Measurements from ENCODE around the gene CFAP161. TPM values are rescaled to one million over a fixed set of nuclear protein-coding genes. Genes with fewer than 3 reads are reported as not detected.

CFAP161 gene, protein sequence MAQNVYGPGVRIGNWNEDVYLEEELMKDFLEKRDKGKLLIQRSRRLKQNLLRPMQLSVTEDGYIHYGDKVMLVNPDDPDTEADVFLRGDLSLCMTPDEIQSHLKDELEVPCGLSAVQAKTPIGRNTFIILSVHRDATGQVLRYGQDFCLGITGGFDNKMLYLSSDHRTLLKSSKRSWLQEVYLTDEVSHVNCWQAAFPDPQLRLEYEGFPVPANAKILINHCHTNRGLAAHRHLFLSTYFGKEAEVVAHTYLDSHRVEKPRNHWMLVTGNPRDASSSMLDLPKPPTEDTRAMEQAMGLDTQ
- total RNA-seq (under 1 TPM; 0.75 to 0.84 TPM), polyA plus RNA-seq (not detected)

DNA sequence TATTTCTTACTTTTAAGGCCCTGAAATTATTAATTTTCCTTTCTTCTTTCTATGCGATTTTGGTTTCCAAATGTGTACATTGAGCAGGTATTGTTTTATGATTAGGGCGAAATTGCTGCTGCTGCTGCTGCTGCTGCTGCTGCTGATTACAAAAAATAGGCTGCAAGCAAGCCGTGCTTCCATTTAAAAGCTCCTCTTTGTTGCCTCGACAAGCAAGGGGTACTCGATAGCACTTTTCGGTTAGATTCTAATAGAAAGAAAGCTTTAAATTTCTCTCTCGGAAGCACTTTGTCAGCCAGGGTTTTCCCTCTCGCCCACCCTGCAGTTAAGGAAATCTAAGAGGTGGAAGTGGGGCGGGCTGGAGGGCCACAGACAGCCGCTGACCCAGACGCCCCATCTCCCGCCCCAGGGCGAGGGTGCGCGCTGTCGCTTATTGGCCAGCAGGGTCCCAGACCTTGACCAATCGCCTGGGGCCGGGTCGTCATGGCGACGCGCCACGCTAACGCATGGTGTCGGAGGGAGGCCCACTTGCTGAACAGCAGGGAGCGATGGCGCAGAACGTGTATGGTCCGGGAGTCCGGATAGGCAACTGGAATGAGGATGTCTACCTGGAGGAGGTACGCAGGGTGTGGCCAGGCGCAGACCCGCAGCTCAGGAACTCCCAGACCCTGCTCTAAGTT, at the start of gene CFAP161:
TSS of gene CFAP161 (plus strand) at position 489 of the 680 bp plus-strand sequence. CDS start at position 549, 60 bp downstream.
- TF ChIP-seq, protein P1, sequence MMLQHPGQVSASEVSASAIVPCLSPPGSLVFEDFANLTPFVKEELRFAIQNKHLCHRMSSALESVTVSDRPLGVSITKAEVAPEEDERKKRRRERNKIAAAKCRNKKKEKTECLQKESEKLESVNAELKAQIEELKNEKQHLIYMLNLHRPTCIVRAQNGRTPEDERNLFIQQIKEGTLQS (IDR thresholded peaks at IDR 0.05): no peak
- TF ChIP-seq, protein P2, sequence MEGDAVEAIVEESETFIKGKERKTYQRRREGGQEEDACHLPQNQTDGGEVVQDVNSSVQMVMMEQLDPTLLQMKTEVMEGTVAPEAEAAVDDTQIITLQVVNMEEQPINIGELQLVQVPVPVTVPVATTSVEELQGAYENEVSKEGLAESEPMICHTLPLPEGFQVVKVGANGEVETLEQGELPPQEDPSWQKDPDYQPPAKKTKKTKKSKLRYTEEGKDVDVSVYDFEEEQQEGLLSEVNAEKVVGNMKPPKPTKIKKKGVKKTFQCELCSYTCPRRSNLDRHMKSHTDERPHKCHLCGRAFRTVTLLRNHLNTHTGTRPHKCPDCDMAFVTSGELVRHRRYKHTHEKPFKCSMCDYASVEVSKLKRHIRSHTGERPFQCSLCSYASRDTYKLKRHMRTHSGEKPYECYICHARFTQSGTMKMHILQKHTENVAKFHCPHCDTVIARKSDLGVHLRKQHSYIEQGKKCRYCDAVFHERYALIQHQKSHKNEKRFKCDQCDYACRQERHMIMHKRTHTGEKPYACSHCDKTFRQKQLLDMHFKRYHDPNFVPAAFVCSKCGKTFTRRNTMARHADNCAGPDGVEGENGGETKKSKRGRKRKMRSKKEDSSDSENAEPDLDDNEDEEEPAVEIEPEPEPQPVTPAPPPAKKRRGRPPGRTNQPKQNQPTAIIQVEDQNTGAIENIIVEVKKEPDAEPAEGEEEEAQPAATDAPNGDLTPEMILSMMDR (IDR thresholded peaks at IDR 0.05; ENCODE audit: low read depth, low read length, missing input control): no peak
- no peak for TF ChIP-seq RXRA (IDR thresholded peaks at IDR 0.05)
- H3K9ac ChIP-seq (ENCODE audit: low read depth in 1 of 2, low read length in 2 of 2): no peak within 1 kb of the TSS
- H3K27me3 ChIP-seq (ENCODE audit: control insufficient read depth in 4 of 4, insufficient read depth in 4 of 4, low read length in 3 of 4): no peaks in the 10 kb centered on the region
- H3K9me3 ChIP-seq (ENCODE audit: control insufficient read depth in 4 of 4, low read length in 3 of 4): no peaks in the 10 kb centered on the region
- no peaks in the 10 kb centered on the region for H3K36me3 ChIP-seq (ENCODE audit: control insufficient read depth in 4 of 4, insufficient read depth in 3 of 4, low read depth in 1 of 4, low read length in 3 of 4)
- H3K4me3 ChIP-seq (ENCODE audit: low read depth in 1 of 3, low read length in 3 of 3): peak within 1 kb of the TSS in 1 of 3 donors; percentile 32
- peaks cover 0 to 5% (median 4%) of the 10 kb centered on the region in 4 donors for H3K4me1 ChIP-seq (ENCODE audit: control insufficient read depth in 4 of 4, insufficient read depth in 4 of 4, low read length in 3 of 4)
- DNase-seq (ENCODE audit: low spot score): peak; percentile 60
- no peak within 1 kb of the TSS for H3K27ac ChIP-seq (ENCODE audit: low read depth in 1 of 2, low read length in 2 of 2)
- WGBS: 11% methylated on average over 33 of the region's 33 CpGs

DNA sequence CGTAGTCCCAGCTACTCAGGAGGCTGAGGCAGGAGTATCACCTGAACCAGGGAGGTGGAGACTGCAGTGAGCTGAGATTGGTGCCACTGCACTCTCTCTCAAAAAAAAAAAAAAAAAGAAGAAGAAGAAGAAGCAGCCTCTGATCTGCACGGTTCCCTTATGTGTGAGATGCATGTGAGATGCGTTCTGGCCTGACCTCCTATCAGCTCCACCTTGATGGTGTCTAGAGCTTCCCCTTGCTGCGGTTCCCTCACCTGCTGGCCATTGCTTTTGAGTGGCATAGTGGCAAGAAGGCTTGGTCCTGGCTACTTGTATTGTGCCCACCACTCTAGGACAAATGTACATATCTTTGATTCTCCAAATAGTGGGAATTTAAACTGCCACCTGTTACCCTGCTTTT, 49.4 kb upstream of the CFAP161 start:
- no peak for DNase-seq (ENCODE audit: low spot score)
- Histone ChIP-seq H3K27ac (ENCODE audit: low read depth in 1 of 2, low read length in 2 of 2) (no peak overlapping the region), H3K9me3 (ENCODE audit: control insufficient read depth in 4 of 4, low read length in 3 of 4) (no peaks in the 10 kb centered on the region), H3K36me3 (ENCODE audit: control insufficient read depth in 4 of 4, insufficient read depth in 3 of 4, low read depth in 1 of 4, low read length in 3 of 4) (no peaks in the 10 kb centered on the region), H3K27me3 (ENCODE audit: control insufficient read depth in 4 of 4, insufficient read depth in 4 of 4, low read length in 3 of 4) (no peaks in the 10 kb centered on the region), H3K4me3 (ENCODE audit: low read depth in 1 of 3, low read length in 3 of 3) (no peak overlapping the region), H3K9ac (ENCODE audit: low read depth in 1 of 2, low read length in 2 of 2) (no peak overlapping the region), H3K4me1 (ENCODE audit: control insufficient read depth in 4 of 4, insufficient read depth in 4 of 4, low read length in 3 of 4) (peaks cover 0 to 10% (median 5%) of the 10 kb centered on the region in 4 donors)
- WGBS: 87% methylated on average over 4 of the region's 4 CpGs
- TF ChIP-seq HNF4G (IDR thresholded peaks at IDR 0.05): no peak
- TF ChIP-seq GABPA (IDR thresholded peaks at IDR 0.05 in 1 of 2, conservative IDR thresholded peaks at IDR 0.05 in 1 of 2): no peak
- no peak for TF ChIP-seq RAD21 (IDR thresholded peaks at IDR 0.05)
- no peak for TF ChIP-seq NR2F2 (IDR thresholded peaks at IDR 0.05)
- TF ChIP-seq, protein P1 (IDR thresholded peaks at IDR 0.05): no peak
- TF ChIP-seq TAF1 (conservative IDR thresholded peaks at IDR 0.05): no peak
- TF ChIP-seq EGR1 (IDR thresholded peaks at IDR 0.05; ENCODE audit: low read depth in 2 of 2): no peak
- TF ChIP-seq HNF4A (conservative IDR thresholded peaks at IDR 0.05): no peak
- TF ChIP-seq FOXA2 (IDR thresholded peaks at IDR 0.05): no peak
- no peak for TF ChIP-seq YY1 (IDR thresholded peaks at IDR 0.05)
- TF ChIP-seq, protein P2 (IDR thresholded peaks at IDR 0.05; ENCODE audit: low read depth, low read length, missing input control): no peak
- no peak for TF ChIP-seq SP1 (IDR thresholded peaks at IDR 0.05)

All from liver (tissue), 9 donors.